GM23248 (cell line): ENCODE measurements around the gene FMO3.

ENCODE experiments used
- EZH2 ChIP-seq: fragments of 200-600 bp; sonication (generic); IDR thresholded peaks from 2 replicates; pipeline ENCODE4 v1.6.1; 2018; ENCODE audit warnings: antibody characterized with exemption, mild to moderate bottlenecking; ENCODE audit not compliant: insufficient read depth, poor library complexity, severe bottlenecking
- EZH2phosphoT487 ChIP-seq: fragments of 200-600 bp; sonication (generic); IDR thresholded peaks from 2 replicates; pipeline ENCODE4 v1.6.1; 2018; ENCODE audit warnings: antibody characterized with exemption, moderate library complexity, mild to moderate bottlenecking, low read depth; ENCODE audit not compliant: insufficient read depth

DNA sequence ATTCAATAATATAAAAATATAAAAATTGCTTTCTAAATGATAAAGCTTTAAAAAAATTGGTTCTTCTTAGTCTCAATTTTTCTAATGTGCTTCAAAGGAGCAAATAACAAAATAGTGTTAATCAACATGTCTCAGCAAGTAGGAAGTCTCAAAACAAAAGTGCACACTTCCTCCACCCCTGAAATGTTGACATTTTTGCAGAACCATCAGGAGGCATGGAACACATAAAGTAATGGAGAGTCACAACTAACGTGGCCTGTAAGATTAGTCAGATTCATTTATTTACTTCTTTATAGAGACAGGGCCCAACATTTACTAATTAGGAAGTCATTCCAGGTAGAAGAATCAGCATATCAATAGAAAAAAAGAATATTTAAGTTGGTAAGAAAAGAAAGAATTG is 59.5 kb downstream of the FMO3 start:
- no peak for TF ChIP-seq EZH2phosphoT487
- no peak for TF ChIP-seq EZH2
